Stimulated activated naive CD4-positive, alpha-beta T cell treated with Interleukin-2 at 50 U/mL for 16 hours (primary cell): ENCODE measurements around the gene TMEM82.

Experiments
- DNase-seq: peaks from one replicate; lab custom pipeline; 2025; lab: John Stamatoyannopoulos, UW

Gene TMEM82

GRCh38 chr1:15736038-15736891 lies 6.0 kb upstream of the TMEM82 start, which contains the start of gene SLC25A34:
Gene SLC25A34, plus strand, starts transcription at chr1:15736258. Its CDS starts 228 bp downstream, at chr1:15736486.
- no peak for DNase-seq

DNA sequence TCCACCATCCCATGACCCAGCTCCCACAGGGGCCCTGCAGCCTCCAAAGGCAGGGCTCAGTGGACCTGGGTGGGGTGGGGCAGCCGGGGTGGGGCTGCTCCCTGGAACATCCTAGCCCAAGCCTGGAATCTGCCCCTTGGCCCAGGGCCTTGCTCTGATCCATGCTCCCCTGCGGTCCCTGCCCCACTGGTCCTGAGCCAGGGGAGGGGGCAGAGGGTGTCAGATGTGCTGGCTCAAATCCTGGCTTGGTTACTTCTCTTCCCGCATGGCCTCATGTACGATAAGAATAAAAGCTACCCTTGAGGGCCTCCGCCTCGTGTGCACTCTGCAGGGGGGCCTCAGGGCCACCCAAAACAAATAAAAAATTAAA lies 5.4 kb upstream of the TMEM82 start:
- no peak for DNase-seq

- no peak for DNase-seq
Observed at GRCh38 chr1:15737324-15738319, 4.7 kb upstream of the TMEM82 start.

- DNase-seq, result no peak
Observed at GRCh38 chr1:15738416-15739113, 3.7 kb upstream of the TMEM82 start.

- DNase-seq, result no peak
Observed at GRCh38 chr1:15739259-15739658, 3.0 kb upstream of the TMEM82 start.

GRCh38 chr1:15739745-15740144 lies 2.6 kb upstream of the TMEM82 start:
- no peak for DNase-seq

- DNase-seq, result peak; percentile 33
Observed at GRCh38 chr1:15740924-15741850, 1.1 kb upstream of the TMEM82 start.

DNA sequence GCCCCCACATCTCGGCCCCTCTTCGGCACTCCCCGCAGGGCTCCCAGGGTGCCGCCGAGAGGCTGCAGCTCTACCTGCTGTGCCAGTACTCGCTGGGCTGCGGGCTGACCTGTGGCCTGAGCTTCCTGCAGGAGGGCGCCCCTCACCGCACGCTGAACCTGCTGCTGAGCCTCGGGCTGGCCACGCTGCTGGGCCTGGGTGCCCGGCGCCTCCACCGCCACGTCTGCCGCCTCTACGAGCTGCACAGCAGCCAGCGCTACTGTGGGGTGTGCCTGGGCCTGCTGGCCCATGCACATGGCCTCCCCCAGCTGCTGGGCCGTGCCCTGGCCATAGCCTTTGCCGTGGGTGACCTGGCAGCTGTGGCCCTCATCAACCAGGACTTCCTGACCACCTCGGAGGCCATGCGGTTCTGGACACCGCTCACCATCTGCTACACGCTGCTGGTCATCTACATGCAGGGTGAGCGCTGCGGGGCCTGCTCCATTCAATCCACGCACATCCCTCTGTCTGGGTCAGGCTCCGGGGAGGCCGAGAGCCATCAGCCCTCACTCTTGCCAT lies 1.9 kb downstream of the TMEM82 start:
- DNase-seq, result no peak

DNA sequence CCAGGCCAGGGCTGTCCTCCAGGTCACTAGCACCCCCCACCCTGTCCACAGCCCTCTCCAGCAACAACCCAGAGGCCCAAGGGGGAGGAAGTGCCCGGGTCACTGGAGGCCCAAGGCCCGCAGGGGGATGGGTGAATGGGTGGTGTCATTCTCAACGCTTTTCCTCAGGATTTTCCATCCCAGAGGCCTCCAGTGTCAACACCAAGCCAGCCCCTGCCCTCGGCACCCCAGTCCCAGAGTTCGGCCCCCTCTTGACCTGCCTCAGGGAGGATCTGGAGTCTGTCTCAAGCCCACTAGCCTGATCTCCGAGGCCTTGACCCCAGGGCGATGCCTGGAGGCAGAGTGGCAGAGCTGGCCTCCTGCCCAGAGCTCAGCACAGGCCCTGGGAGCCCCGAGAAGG lies 5.1 kb downstream of the TMEM82 start:
- no peak for DNase-seq

DNA sequence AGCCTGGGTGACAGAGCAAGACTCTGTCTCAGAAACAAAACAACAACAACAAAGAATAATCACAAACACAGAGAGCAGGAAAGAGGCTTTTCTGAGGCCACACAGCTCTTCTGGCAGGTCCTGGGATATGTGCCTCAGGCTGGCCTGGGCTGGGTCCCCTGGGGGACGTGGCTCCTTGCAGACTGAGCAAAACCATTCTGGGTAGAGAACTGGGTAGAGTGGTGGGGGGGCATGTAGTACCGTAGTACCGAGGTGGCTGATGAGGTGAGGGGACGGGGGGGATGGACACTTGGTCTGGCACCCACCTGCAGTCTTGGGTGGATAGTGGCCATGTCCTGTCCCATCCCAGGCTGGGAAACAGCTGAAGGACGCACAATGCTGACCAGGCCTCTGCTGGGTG lies 6.0 kb downstream of the TMEM82 start:
- no peak for DNase-seq

GRCh38 chr1:15748690-15749398 lies 6.5 kb downstream of the TMEM82 start:
- DNase-seq, result no peak

DNA sequence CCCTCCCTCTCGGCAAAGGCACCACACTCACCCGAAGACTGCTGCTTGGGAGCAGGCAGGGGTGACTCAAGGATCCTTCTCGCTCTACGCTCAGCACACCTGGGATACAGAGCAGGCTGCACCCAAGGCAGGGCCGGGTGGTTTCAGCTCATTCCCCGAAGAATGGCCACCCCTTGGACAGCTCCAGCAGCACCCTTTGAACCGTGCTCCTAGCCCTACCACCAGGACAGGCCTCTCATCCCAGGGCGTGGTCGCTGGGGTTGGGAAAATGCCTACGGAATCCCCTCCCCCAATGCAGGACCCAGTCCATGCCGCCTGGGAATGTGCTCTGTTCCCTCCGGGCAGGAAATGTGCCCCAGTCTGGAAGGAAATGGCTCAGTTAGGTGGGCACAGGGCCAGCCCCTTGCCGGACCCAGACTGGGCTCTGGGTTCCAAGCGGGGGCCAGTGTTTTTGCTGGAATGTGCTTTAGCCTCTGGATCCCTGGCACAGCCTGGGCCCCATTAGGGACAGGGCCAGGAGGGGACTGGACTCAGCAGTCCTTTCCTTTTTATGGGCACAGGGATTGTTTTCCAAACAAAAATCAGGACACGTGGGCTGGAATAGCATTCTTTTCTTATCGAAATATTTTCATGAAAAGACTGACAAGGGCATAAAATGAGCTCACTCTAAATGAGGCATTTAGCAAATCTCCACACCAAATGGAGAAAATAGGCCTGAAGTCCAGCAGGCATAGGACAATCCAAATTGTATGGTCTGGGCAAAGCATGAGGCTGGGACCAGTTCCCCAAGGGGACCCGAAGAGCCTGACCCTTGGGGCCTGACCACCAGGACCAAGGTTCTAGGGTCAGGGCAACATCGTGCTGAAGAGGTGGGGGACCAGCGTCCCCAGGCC lies 7.3 kb downstream of the TMEM82 start:
- DNase-seq, result no peak

- no peak for DNase-seq
Observed at GRCh38 chr1:15750924-15751323, 8.6 kb downstream of the TMEM82 start.

GRCh38 chr1:15751717-15752116 lies 9.4 kb downstream of the TMEM82 start:
- no peak for DNase-seq

- no peak for DNase-seq
Observed at GRCh38 chr1:15753776-15754175, 11.5 kb downstream of the TMEM82 start.

DNA sequence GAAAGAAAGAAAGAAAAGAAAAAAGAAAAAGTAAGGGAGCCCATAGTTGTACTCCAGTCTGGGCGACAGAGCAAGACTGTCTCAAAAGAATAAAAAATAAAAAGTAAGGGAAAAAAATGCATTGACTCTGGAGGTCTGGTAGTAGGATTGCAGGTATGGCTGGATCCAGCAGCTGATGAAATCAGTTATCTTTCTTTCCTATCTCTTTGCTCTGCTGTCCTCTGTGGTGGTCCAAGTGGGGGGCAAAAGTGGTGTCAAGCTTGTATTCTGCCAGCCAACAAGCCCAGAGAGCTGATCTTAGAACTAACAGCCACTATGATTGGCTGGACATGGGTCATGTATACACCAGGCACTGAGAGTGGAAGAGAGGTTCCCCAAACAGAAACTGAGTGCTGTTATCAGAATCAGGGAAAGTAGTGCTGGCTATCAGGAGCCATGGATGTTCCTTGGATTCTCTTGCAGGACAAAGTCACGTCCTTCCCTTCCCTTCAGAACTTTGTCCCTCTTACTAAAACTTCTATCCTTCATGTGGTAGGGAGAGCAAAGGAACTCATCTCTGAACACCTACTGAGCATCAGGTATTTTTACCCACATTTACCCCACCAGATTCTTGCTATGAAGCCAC lies 12.8 kb downstream of the TMEM82 start:
- no peak for DNase-seq

- DNase-seq, result no peak
Observed at GRCh38 chr1:15755646-15756040, 13.3 kb downstream of the TMEM82 start.

DNA sequence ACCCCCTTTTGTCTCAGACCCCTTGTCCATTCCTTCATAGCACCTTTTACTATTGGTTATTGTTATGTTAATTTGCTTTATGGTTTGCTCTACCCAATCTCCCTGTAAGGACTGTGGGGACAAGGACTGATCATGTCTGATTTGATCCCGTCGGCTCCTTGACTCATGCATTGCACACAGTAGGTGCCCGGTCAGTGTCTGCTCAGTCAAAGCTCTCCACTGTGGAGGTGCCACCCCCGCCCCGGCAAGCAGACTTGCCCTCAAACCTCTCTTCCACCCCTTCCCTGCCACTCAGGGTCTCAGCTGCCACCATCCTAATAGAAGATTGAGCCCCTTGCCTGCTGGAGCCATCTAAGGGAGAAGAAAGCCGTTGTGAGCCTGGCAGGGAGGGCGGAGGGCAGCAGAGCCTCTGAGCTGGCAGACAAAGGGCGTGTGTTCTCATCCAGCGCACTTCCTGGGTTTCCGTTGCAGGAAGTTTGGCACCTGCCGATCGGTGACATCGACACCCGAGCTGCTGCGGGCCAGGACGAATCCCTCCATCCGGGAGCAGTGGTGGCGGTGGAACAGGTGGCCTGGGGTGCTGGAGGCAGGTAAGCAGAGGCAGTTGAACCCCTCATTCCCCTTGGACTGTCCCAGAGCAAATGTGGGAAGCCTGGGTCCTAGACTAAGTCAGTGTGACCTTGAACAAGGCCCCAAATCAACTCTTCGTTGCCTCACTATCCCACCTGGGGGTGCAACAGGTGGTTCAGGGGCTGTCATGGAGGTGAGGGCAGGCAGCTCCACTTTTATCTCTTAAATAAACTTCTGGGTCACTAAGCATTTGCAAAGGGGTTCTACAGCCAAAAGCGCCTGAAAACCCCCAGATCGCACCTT lies 14.1 kb downstream of the TMEM82 start:
- no peak for DNase-seq
